K562 (cell line): Measurements from ENCODE around the gene SLC4A9. TPM values are rescaled to one million over a fixed set of nuclear protein-coding genes. Genes with fewer than 3 reads are reported as not detected.

Source experiments
- DEAF1 ChIP-seq: fragments of 450-650 bp; formaldehyde crosslinking; IDR thresholded peaks from 2 replicates; pipeline ENCODE4 v1.4.0; 2020; ENCODE audit warnings: mild to moderate bottlenecking, moderate library complexity
- THAP12 ChIP-seq: fragments of 250-450 bp; sonication (Bioruptor Pico); IDR thresholded peaks from 2 replicates; pipeline ENCODE4 v1.9.0; 2021; ENCODE audit warnings: mild to moderate bottlenecking, inconsistent platforms
- ZNF318 ChIP-seq, 2 experiments: fragments of 450-650 bp; IDR thresholded peaks; 2 replicates each; pipeline ENCODE4 v1.6.1; 2016; ENCODE audit warnings: mild to moderate bottlenecking in 2 of 2, borderline replicate concordance in 1 of 2, low read depth in 1 of 2, moderate library complexity in 1 of 2
- polyA plus RNA-seq, 8 experiments: library from polyadenylated mRNA; depleted of rRNA in 4 of 8; stranded (reverse) in 5 of 8; unstranded in 3 of 8; fragments of >200 nt; fragmentation: Nextera tagmentation in 2 of 8; fragmentation: Illumina TruSeq in 1 of 8; extraction: Ambion mirVana in 2 of 8; extraction: Trizol in 1 of 8; gene quantifications; 2 replicates each; pipeline versions ENCODE4 v1.2.1 to v1.2.3, GENCODE V29; 2011 to 2014; ENCODE audit warnings: inconsistent platforms in 1 of 8, missing spikeins in 1 of 8
- total RNA-seq, 7 experiments: library from RNA; depleted of rRNA in 6 of 7; stranded (reverse); fragments of >200 nt in 6 of 7; fragmentation: Illumina TruSeq in 2 of 7; extraction: Trizol in 2 of 7; gene quantifications; 2 replicates each; pipeline versions ENCODE4 v1.2.1 to v1.2.3, GENCODE V29; 2011 to 2021; ENCODE audit warnings: low replicate concordance in 1 of 7

Gene SLC4A9
- total and polyA plus RNA-seq, 9 of the 15 experiments (the other 6 are each of a cell fraction or from before 2014, with no cell fraction given) = 0.05 to 0.13 TPM; not detected in 7

GRCh38 chr5:140351609-140352334, 8.2 kb upstream of the SLC4A9 start (continued):
- no peak for TF ChIP-seq THAP12 (CRISPR knock-in tag)
- peak; percentile 68 for TF ChIP-seq DEAF1 (CRISPR knock-in tag)
- TF ChIP-seq ZNF318 (IDR thresholded peaks at IDR 0.05; ENCODE audit: borderline replicate concordance in 1 of 2, low read depth in 1 of 2) = no peak
